Right hindlimb (tissue), 1 donor: ENCODE results near the gene GPR26.

Experiments used
- DNase-seq: peaks from one replicate; pipeline ENCODE4 v3.0.0-alpha.2; 2018

The GPR26 gene, protein sequence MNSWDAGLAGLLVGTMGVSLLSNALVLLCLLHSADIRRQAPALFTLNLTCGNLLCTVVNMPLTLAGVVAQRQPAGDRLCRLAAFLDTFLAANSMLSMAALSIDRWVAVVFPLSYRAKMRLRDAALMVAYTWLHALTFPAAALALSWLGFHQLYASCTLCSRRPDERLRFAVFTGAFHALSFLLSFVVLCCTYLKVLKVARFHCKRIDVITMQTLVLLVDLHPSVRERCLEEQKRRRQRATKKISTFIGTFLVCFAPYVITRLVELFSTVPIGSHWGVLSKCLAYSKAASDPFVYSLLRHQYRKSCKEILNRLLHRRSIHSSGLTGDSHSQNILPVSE

DNA sequence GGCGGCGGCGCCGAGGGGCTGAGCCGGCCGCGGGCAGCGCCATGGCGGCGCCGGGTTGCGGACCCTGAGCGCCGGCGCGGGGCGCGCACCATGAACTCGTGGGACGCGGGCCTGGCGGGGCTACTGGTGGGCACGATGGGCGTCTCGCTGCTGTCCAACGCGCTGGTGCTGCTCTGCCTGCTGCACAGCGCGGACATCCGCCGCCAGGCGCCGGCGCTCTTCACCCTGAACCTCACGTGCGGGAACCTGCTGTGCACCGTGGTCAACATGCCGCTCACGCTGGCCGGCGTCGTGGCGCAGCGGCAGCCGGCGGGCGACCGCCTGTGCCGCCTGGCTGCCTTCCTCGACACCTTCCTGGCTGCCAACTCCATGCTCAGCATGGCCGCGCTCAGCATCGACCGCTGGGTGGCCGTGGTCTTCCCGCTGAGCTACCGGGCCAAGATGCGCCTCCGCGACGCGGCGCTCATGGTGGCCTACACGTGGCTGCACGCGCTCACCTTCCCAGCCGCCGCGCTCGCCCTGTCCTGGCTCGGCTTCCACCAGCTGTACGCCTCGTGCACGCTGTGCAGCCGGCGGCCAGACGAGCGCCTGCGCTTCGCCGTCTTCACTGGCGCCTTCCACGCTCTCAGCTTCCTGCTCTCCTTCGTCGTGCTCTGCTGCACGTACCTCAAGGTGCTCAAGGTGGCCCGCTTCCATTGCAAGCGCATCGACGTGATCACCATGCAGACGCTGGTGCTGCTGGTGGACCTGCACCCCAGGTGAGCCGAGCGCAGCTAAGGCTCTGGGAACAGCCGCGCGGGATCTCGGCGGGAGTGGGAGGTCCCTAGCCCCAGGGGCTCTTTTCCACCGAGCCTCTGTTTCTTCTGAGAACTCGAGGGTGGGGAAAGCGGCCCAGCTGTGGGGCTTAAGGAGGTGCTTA lies at the start of gene GPR26:
GPR26 (plus strand) TSS at position 38 of the 919 bp plus-strand sequence; CDS start at position 91, 53 bp downstream.
- DNase-seq: no peak

GRCh38 chr10:123618224-123618623 lies 47.9 kb upstream of the GPR26 start:
- DNase-seq: no peak

- DNase-seq: no peak
These were observed 46.9 kb upstream of the GPR26 start for GRCh38 chr10:123619067-123619855.

DNA sequence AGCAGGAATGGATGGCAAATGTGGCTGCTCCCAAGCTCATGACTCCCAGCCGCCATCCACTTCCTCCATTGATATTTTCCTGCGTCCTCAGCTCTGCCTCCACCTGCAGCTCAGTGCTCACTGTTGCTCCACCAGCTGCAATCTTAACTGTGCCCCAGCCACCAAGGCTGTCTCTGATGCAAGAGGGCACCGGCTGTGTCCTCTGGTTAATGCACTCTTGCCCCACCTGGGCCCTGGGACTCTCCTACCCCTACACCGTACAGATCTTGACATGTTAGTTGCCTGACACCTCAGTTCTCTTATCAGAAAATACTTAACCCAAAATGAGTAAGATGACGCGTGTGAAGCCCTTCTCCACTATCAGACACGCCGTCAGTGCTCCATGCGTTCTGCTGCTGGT lies 45.5 kb upstream of the GPR26 start:
- no peak for DNase-seq

DNA sequence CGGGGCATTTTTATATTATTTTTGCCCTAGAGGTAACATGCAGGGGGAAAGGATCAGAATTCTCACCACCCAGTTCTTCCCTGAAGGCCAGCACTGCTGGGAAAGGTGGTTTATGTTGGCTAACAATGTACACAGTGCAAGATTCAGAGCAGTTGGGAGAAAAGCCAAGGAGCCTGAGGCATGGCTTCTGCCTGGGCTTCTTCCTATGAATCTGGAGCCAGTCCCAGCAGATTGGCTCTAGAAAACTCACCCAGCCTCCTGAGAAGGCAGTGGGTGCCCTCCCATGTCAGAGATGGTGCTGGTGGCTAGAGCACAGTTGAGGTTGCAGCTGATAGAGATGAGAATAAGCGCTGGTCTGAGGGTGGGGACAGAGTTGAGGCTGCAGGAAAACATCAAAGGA lies 44.7 kb upstream of the GPR26 start:
- no peak for DNase-seq

GRCh38 chr10:123621916-123622315 lies 44.2 kb upstream of the GPR26 start:
- no peak for DNase-seq

DNA sequence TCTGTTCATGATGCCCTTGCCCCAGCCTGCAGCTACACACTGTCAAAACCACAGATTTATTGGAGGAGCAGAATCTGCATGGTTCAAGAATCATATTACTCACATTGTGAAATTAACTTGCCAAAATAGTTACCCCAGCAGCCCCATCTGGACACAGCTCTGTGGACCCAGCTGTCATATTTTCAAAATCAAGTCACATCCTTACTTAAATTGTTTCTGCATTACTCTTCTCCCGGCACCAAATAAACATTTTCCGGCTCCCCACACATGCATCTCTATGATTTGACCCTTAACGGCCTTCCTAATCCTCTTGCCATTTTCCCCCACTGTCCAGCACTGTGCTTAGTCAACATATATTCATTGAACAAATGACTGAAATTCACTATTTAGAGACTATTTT lies 43.8 kb upstream of the GPR26 start:
- no peak for DNase-seq

- no peak for DNase-seq
These were observed 42.1 kb upstream of the GPR26 start for GRCh38 chr10:123624086-123624485.

DNA sequence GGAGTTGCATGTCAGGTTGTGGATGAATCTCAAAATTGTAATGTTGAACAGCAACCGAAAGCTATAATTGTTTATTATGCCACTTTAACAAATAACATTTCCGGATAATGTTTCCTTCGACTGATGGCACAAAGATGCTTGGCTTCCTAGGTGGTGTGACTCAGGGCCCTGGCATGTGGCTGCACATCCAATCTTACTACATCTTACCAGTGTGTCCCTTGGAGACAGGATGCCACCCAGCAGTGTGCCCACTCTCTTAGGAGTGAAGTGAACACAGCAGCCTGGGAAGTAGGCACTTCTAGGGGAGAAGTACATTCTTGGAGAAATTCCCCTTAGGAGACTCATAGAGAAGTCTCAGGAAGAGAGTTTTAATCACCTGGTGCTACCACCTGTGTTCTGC lies 33.0 kb upstream of the GPR26 start:
- no peak for DNase-seq

DNA sequence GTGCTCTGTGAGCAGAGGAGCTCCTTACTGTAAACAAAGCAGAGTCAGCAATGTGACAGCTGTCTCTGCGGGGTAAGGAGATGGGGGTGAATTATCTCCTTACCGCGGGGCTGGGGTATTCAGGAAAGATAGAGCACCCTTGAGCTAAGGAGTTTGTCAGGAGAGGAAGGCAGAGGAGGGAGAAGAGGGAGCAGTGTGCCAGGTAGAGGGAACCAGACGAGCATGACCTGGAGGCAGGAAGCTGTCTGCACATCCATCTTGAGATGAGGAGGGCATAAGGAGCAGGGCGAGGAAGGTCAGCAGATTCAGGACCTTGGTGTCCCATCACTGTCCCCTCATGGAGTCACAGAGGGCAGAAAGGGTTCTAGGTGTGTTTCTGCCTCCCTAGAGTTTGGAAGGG lies 32.5 kb upstream of the GPR26 start:
- DNase-seq: no peak

- no peak for DNase-seq
These were observed 31.9 kb upstream of the GPR26 start for GRCh38 chr10:123634221-123634620.

DNA sequence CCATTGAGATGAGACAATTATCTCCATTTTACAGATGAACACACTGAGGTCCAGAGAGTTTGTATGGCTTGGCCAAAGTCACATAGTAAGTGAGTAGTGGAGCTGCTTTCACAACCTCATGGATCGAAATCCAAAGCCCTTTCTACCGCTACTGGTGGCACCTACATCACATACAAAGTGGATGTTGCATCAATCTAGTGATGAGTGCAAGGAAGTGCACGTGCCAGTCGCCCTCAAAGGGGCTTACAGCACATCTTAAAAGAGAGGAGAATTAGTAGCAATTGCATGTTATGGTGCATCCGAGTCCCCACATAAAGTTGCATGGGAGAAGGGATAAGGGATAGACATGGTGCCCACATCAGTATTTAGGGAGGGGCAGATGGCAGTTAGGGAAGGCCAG lies 31.0 kb upstream of the GPR26 start:
- no peak for DNase-seq

DNA sequence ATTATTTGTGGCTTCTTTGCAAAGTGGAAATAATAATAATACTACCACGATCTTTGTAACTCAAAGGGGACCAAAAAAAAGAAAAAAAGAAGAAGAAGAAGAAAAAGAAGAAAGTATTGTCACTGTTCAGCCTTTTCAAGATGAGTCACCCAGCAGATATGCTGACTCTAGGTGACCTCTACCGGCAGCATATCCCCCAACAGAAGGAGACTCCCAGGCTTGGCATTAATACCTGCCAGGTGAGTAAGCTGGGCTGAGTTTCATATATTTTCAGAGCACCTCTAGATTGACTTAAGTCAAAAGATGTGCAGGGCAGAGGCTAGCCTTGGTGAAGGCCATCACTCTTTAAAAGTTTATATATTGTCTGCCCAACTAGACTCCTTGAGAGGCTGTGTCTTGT lies 30.4 kb upstream of the GPR26 start:
- no peak for DNase-seq

- no peak for DNase-seq
These were observed 29.4 kb upstream of the GPR26 start for GRCh38 chr10:123636598-123637325.

DNA sequence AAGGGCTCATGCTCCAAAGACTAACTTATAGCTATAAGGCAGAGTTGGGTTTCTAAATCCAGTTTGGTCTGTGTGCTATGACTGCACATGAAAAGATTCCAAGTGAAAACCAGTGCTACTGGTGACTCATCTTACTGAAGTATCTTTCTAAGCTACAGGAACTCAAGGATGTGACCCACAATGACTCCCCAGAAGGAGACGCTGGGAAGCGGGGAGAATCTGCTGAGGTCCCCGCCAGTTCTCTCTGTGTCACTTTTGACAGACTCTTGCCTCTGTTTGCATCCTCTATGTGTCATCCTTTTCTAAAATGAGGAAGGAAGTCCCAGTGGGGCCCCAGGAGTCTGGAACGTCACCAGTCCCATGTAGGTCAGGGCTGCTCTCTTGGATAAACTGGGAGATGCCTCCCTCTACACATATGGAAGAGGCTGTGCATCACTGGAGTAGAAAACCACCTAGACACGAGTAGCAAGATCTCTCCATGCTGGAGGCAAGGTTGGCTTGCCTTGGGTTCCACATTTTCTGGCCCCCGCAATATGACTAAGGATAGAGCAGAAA lies 28.8 kb upstream of the GPR26 start:
- DNase-seq: no peak

GRCh38 chr10:123639131-123639530 lies 27.0 kb upstream of the GPR26 start:
- DNase-seq: no peak

- DNase-seq: no peak
These were observed 26.1 kb upstream of the GPR26 start for GRCh38 chr10:123640016-123640535.

DNA sequence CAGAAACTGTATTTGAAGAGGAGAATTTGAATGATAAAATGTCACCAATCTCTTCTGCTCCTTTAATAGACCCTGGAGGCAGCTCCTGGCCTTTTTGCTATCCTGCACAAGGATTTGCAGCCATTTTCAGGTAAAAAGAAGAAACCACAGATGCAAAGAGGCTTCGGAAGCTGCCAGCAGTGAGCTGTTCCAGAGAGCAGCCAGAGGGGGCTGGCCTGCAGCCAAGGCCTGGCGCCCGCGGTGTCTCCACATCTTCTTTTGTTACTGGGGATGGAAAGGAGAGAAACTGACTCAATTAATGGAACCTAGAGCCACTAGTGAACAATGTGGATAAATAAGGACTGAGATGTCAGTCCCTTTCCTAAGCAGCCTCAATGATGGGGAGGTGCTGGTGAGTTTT lies 23.9 kb upstream of the GPR26 start:
- DNase-seq: no peak

GRCh38 chr10:123642697-123643096 lies 23.5 kb upstream of the GPR26 start:
- no peak for DNase-seq

DNA sequence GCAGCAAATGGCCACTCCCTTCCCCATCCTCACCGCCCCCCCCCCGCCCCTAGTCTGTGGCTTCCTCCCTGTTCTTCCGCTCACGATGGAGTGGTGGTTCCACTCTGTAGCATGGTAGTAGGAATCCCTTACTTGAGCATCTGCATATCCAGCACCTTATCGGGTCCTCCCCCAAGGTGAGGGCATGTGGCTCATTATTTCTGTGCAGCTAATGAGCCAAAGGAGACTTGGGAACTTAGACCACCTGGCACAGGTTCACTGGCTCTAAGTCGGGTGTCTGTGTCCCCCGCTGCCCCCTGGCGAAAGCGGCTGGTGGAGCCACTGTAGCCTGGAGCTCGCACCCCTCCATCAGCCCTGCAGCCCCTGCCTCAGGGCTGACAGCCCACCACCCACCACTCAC lies 22.8 kb upstream of the GPR26 start:
- DNase-seq: no peak

GRCh38 chr10:123645016-123645415 lies 21.1 kb upstream of the GPR26 start:
- no peak for DNase-seq

- no peak for DNase-seq
These were observed 20.5 kb upstream of the GPR26 start for GRCh38 chr10:123645615-123646014.
